Adipocyte (in vitro differentiated cells): ENCODE data around the gene SAP30.

ENCODE experiments used
- DNase-seq: peaks from one replicate; pipeline ENCODE4 v3.0.0-alpha.2; 2015; ENCODE audit warnings: low read depth
- H3K27me3 ChIP-seq: replicated peaks from 2 replicates; pipeline ENCODE4 v1.7.0; 2013; ENCODE audit warnings: mild to moderate bottlenecking, low read length, moderate library complexity; ENCODE audit not compliant: control insufficient read depth, insufficient read depth
- H3K36me3 ChIP-seq: 2 replicates; pipeline ENCODE4 v1.7.0; 2013; ENCODE audit warnings: low read length, mild to moderate bottlenecking, moderate library complexity; ENCODE audit not compliant: control insufficient read depth, insufficient read depth, severe bottlenecking
- H3K4me1 ChIP-seq: 2 replicates; pipeline ENCODE4 v1.7.0; 2013; ENCODE audit warnings: mild to moderate bottlenecking, low read length, moderate library complexity; ENCODE audit not compliant: control insufficient read depth, insufficient read depth
- H3K4me3 ChIP-seq: 2 replicates; pipeline ENCODE4 v1.7.0; 2013; ENCODE audit warnings: mild to moderate bottlenecking, low read length, moderate library complexity
- H3K9ac ChIP-seq: 2 replicates; pipeline ENCODE4 v1.7.0; 2013; ENCODE audit warnings: mild to moderate bottlenecking, low read length, moderate library complexity
- H3K9me3 ChIP-seq: 2 replicates; pipeline ENCODE4 v1.7.0; 2013; ENCODE audit warnings: mild to moderate bottlenecking, low read length, moderate library complexity; ENCODE audit not compliant: control insufficient read depth

Gene SAP30

GRCh38 chr4:173370477-173371291 lies at the start of gene SAP30:
SAP30 (plus strand) TSS chr4:173370954; CDS start chr4:173371183, 229 bp downstream.
- Histone ChIP-seq H3K4me1 (peaks cover 8% of the 10 kb centered on the region), H3K27me3 (no peaks in the 10 kb centered on the region), H3K4me3 (peak within 1 kb of the TSS; percentile 91), H3K36me3 (no peaks in the 10 kb centered on the region), H3K9ac (peak within 1 kb of the TSS; percentile 92), H3K9me3 (no peaks in the 10 kb centered on the region)
- peak; percentile 100 for DNase-seq

- Histone ChIP-seq H3K27me3 (no peaks in the 10 kb centered on the region), H3K4me3 (no peak overlapping the region), H3K9me3 (no peaks in the 10 kb centered on the region), H3K36me3 (peaks cover 22% of the 10 kb centered on the region), H3K9ac (no peak overlapping the region), H3K4me1 (peaks cover 5% of the 10 kb centered on the region)
- DNase-seq = no peak
Measured at GRCh38 chr4:173325007-173325736, 45.6 kb upstream of the SAP30 start.

- Histone ChIP-seq H3K4me1 (peaks cover 18% of the 10 kb centered on the region), H3K9me3 (no peaks in the 10 kb centered on the region), H3K4me3 (no peak overlapping the region), H3K9ac (no peak overlapping the region), H3K27me3 (no peaks in the 10 kb centered on the region), H3K36me3 (peaks cover 30% of the 10 kb centered on the region)
- DNase-seq = no peak
Measured at GRCh38 chr4:173328236-173328901, 42.4 kb upstream of the SAP30 start.

GRCh38 chr4:173330590-173330989 lies 40.2 kb upstream of the SAP30 start:
- Histone ChIP-seq H3K4me1 (peaks cover 16% of the 10 kb centered on the region), H3K4me3 (no peak overlapping the region), H3K9ac (no peak overlapping the region), H3K27me3 (no peaks in the 10 kb centered on the region), H3K9me3 (no peaks in the 10 kb centered on the region), H3K36me3 (peaks cover 30% of the 10 kb centered on the region)
- no peak for DNase-seq

GRCh38 chr4:173332021-173332487 lies 38.7 kb upstream of the SAP30 start:
- Histone ChIP-seq H3K36me3 (peaks cover 30% of the 10 kb centered on the region), H3K4me1 (peaks cover 16% of the 10 kb centered on the region), H3K4me3 (peak overlapping the region; percentile 98), H3K27me3 (no peaks in the 10 kb centered on the region), H3K9ac (peak overlapping the region; percentile 99), H3K9me3 (no peaks in the 10 kb centered on the region)
- DNase-seq = peak; percentile 37

- H3K4me1 ChIP-seq = peaks cover 16% of the 10 kb centered on the region
- H3K4me3 ChIP-seq = peak overlapping the region; percentile 98
- peaks cover 26% of the 10 kb centered on the region for H3K36me3 ChIP-seq
- no peaks in the 10 kb centered on the region for H3K27me3 ChIP-seq
- peak overlapping the region; percentile 99 for H3K9ac ChIP-seq
- H3K9me3 ChIP-seq = no peaks in the 10 kb centered on the region
- peak; percentile 10 for DNase-seq
Measured at GRCh38 chr4:173332963-173333657, 37.6 kb upstream of the SAP30 start.

- DNase-seq = peak; percentile 70
- H3K9me3 ChIP-seq = no peaks in the 10 kb centered on the region
- peaks cover 21% of the 10 kb centered on the region for H3K36me3 ChIP-seq
- H3K4me1 ChIP-seq = peaks cover 16% of the 10 kb centered on the region
- no peaks in the 10 kb centered on the region for H3K27me3 ChIP-seq
- H3K4me3 ChIP-seq = peak overlapping the region; percentile 98
- H3K9ac ChIP-seq = peak overlapping the region; percentile 99
Measured at GRCh38 chr4:173333658-173334084, 37.1 kb upstream of the SAP30 start.

GRCh38 chr4:173334085-173334890 lies 36.5 kb upstream of the SAP30 start, which contains the start of gene HMGB2:
HMGB2 (minus strand) TSS chr4:173334358; CDS start chr4:173333649, 709 bp downstream.
- DNase-seq = peak; percentile 100
- Histone ChIP-seq H3K4me3 (peak within 1 kb of the TSS; percentile 98), H3K9ac (peak within 1 kb of the TSS; percentile 99), H3K27me3 (no peaks in the 10 kb centered on the region), H3K4me1 (peaks cover 16% of the 10 kb centered on the region), H3K9me3 (no peaks in the 10 kb centered on the region), H3K36me3 (peaks cover 14% of the 10 kb centered on the region)

GRCh38 chr4:173334891-173335752 lies 35.6 kb upstream of the SAP30 start:
- Histone ChIP-seq H3K27me3 (no peaks in the 10 kb centered on the region), H3K4me3 (peak overlapping the region; percentile 98), H3K9ac (peak overlapping the region; percentile 88), H3K9me3 (no peaks in the 10 kb centered on the region), H3K36me3 (peaks cover 7% of the 10 kb centered on the region), H3K4me1 (peaks cover 16% of the 10 kb centered on the region)
- DNase-seq = peak; percentile 84
